Fibroblast of lung (primary cell): ENCODE measurements around the gene THOC1. TPM values are rescaled to one million over a fixed set of nuclear protein-coding genes. Genes with fewer than 3 reads are reported as not detected.

Experiments used
- DNase-seq, 2 donors: peaks; one replicate each; pipeline versions ENCODE4 v3.0.0 to v3.0.0-alpha.2; 2010; ENCODE audit warnings: low read depth in 2 of 2
- H2AFZ ChIP-seq: 2 replicates; pipeline ENCODE4 v1.5.1; 2012; ENCODE audit warnings: low read length, control low read depth, inconsistent platforms
- H3K27ac ChIP-seq: 2 replicates; pipeline ENCODE4 v1.5.1; 2011; ENCODE audit warnings: low read length, control low read depth; ENCODE audit not compliant: insufficient read depth
- H3K27me3 ChIP-seq: 2 replicates; pipeline ENCODE4 v1.5.1; 2011; ENCODE audit warnings: mild to moderate bottlenecking, low read length; ENCODE audit not compliant: control insufficient read depth, insufficient read depth
- H3K36me3 ChIP-seq: 2 replicates; pipeline ENCODE4 v1.5.1; 2011; ENCODE audit warnings: low read length; ENCODE audit not compliant: control insufficient read depth, insufficient read depth
- H3K4me1 ChIP-seq: 2 replicates; pipeline ENCODE4 v1.5.1; 2011; ENCODE audit warnings: low read length; ENCODE audit not compliant: control insufficient read depth, insufficient read depth; ENCODE audit errors: extremely low read depth
- H3K4me2 ChIP-seq: 2 replicates; pipeline ENCODE4 v1.5.1; 2011; ENCODE audit warnings: low read length, control low read depth; ENCODE audit not compliant: insufficient read depth; ENCODE audit errors: extremely low read depth
- H3K4me3 ChIP-seq, 4 experiments: fragments of 200-600 bp in 1 of 4; sonication (generic) in 1 of 4; replicated peaks in 1 of 4; 2 replicates each; pipeline ENCODE4 v1.5.1; 2011 to 2016; ENCODE audit warnings: low read length in 4 of 4, low read depth in 3 of 4, mild to moderate bottlenecking in 3 of 4, control low read depth in 2 of 4, inconsistent platforms in 1 of 4, mixed read lengths in 1 of 4; ENCODE audit not compliant: insufficient read depth in 1 of 4; ENCODE audit errors: control extremely low read depth in 1 of 4
- H3K79me2 ChIP-seq: 2 replicates; pipeline ENCODE4 v1.5.1; 2012; ENCODE audit warnings: mild to moderate bottlenecking, low read length, inconsistent platforms; ENCODE audit not compliant: control insufficient read depth, insufficient read depth
- H3K9ac ChIP-seq: 2 replicates; pipeline ENCODE4 v1.5.1; 2011; ENCODE audit warnings: mild to moderate bottlenecking, low read length, control low read depth; ENCODE audit not compliant: insufficient read depth
- H3K9me3 ChIP-seq: 2 replicates; pipeline ENCODE4 v1.5.1; 2012; ENCODE audit warnings: low read depth, low read length; ENCODE audit not compliant: control insufficient read depth, insufficient read depth
- H4K20me1 ChIP-seq: 2 replicates; pipeline ENCODE4 v1.5.1; 2011; ENCODE audit warnings: low read length; ENCODE audit not compliant: control insufficient read depth, insufficient read depth; ENCODE audit errors: extremely low read depth
- CTCF ChIP-seq, 2 donors: IDR thresholded peaks in 1 of 2; conservative IDR thresholded peaks in 1 of 2; 1 replicate in 1 of 2; 2 replicates in 1 of 2; pipeline ENCODE4 v1.5.1; 2011 to 2012; ENCODE audit warnings: low read length in 2 of 2, control low read depth in 1 of 2, inconsistent platforms in 1 of 2, low read depth in 1 of 2, mild to moderate bottlenecking in 1 of 2
- EZH2 ChIP-seq: IDR thresholded peaks from 2 replicates; pipeline ENCODE4 v1.5.1; 2012; ENCODE audit warnings: low read length, control low read depth, mild to moderate bottlenecking; ENCODE audit errors: missing control alignments
- polyA plus RNA-seq, 2 donors: library from polyadenylated mRNA; depleted of rRNA in 1 of 2; stranded (reverse) in 1 of 2; unstranded in 1 of 2; fragments of >200 nt; gene quantifications; 2 replicates each; pipeline ENCODE4 v1.2.1, GENCODE V29; 2011 to 2012; ENCODE audit warnings: missing spikeins in 1 of 2
- total RNA-seq: library from RNA; depleted of rRNA; stranded (reverse); fragments of >200 nt; gene quantifications from 2 replicates; pipeline ENCODE4 v1.2.1, GENCODE V29; 2014

THOC1 gene
- total and polyA plus RNA-seq, 2 donors (not counting 1 experiment from before 2014, with no cell fraction given) = 18.2 to 35.2 TPM

- Histone ChIP-seq H3K36me3 (no peaks in the 10 kb centered on the region), H2AFZ (no peak overlapping the region), H3K27me3 (no peaks in the 10 kb centered on the region), H3K9me3 (no peaks in the 10 kb centered on the region), H3K27ac (no peak overlapping the region), H3K9ac (no peak overlapping the region), H3K4me1 (no peaks in the 10 kb centered on the region), H3K4me3 (no peak overlapping the region), H3K79me2 (no peaks in the 10 kb centered on the region), H3K4me2 (no peak overlapping the region), H4K20me1 (no peaks in the 10 kb centered on the region)
- no peak for DNase-seq
- TF ChIP-seq EZH2 = no peak
- no peak for TF ChIP-seq CTCF (conservative IDR thresholded peaks at IDR 0.05 in 1 of 2, IDR thresholded peaks at IDR 0.05 in 1 of 2; ENCODE audit: low read depth in 1 of 2, low read length in 2 of 2)
These were observed 7.6 kb upstream of the THOC1 start for GRCh38 chr18:275486-275885.

- Histone ChIP-seq H3K27ac (no peak overlapping the region), H3K9ac (no peak overlapping the region), H3K9me3 (no peaks in the 10 kb centered on the region), H3K36me3 (no peaks in the 10 kb centered on the region), H2AFZ (no peak overlapping the region), H4K20me1 (no peaks in the 10 kb centered on the region), H3K4me1 (no peaks in the 10 kb centered on the region), H3K4me2 (no peak overlapping the region), H3K79me2 (no peaks in the 10 kb centered on the region), H3K27me3 (no peaks in the 10 kb centered on the region), H3K4me3 (no peak overlapping the region)
- no peak for DNase-seq
- TF ChIP-seq EZH2 (no peak), CTCF (conservative IDR thresholded peaks at IDR 0.05 in 1 of 2, IDR thresholded peaks at IDR 0.05 in 1 of 2; ENCODE audit: low read depth in 1 of 2, low read length in 2 of 2) (no peak)
These were observed 6.5 kb upstream of the THOC1 start for GRCh38 chr18:274313-274712.

GRCh38 chr18:273525-273924, 5.7 kb upstream of the THOC1 start:
- TF ChIP-seq EZH2 (no peak), CTCF (conservative IDR thresholded peaks at IDR 0.05 in 1 of 2, IDR thresholded peaks at IDR 0.05 in 1 of 2; ENCODE audit: low read depth in 1 of 2, low read length in 2 of 2) (no peak)
- DNase-seq = no peak
- no peak overlapping the region for H3K27ac ChIP-seq
- H3K79me2 ChIP-seq = no peaks in the 10 kb centered on the region
- H2AFZ ChIP-seq = no peak overlapping the region
- no peaks in the 10 kb centered on the region for H3K9me3 ChIP-seq
- no peaks in the 10 kb centered on the region for H3K36me3 ChIP-seq
- no peak overlapping the region for H3K9ac ChIP-seq
- H3K4me1 ChIP-seq = no peaks in the 10 kb centered on the region
- H3K4me2 ChIP-seq = no peak overlapping the region
- H3K27me3 ChIP-seq = no peaks in the 10 kb centered on the region
- no peak overlapping the region for H3K4me3 ChIP-seq
- no peaks in the 10 kb centered on the region for H4K20me1 ChIP-seq
